Measurements from ENCODE around the gene NRP2.
A peak's percentile ranks its signal among the peaks of the same experiment; 100 is the strongest.

Gene NRP2

GRCh38 chr2:205688417-205689200 lies 6.3 kb downstream of the NRP2 start:
- H3K27me3 ChIP-seq (ENCODE audit: insufficient read depth, low read length) = no peaks in the 10 kb centered on the region
- no peak overlapping the region for H3K27ac ChIP-seq (ENCODE audit: low read depth, low read length)
- H3K4me3 ChIP-seq (ENCODE audit: low read depth, low read length) = no peak overlapping the region
- H3K4me1 ChIP-seq (ENCODE audit: control insufficient read depth, insufficient read depth, low read length, unreplicated experiment) = peaks cover 5% of the 10 kb centered on the region
- H3K79me2 ChIP-seq (ENCODE audit: control insufficient read depth, insufficient read depth, low read length, unreplicated experiment) = no peaks in the 10 kb centered on the region
- H3K36me3 ChIP-seq (ENCODE audit: insufficient read depth, low read length) = no peaks in the 10 kb centered on the region
- no peak overlapping the region for H2AFZ ChIP-seq (ENCODE audit: low read length, unreplicated experiment)

GRCh38 chr2:205689820-205690219 lies 7.5 kb downstream of the NRP2 start:
- Histone ChIP-seq H3K4me1 (ENCODE audit: control insufficient read depth, insufficient read depth, low read length, unreplicated experiment) (peaks cover 3% of the 10 kb centered on the region), H2AFZ (ENCODE audit: low read length, unreplicated experiment) (no peak overlapping the region), H3K36me3 (ENCODE audit: insufficient read depth, low read length) (no peaks in the 10 kb centered on the region), H3K27ac (ENCODE audit: low read depth, low read length) (no peak overlapping the region), H3K4me3 (ENCODE audit: low read depth, low read length) (no peak overlapping the region), H3K27me3 (ENCODE audit: insufficient read depth, low read length) (no peaks in the 10 kb centered on the region), H3K79me2 (ENCODE audit: control insufficient read depth, insufficient read depth, low read length, unreplicated experiment) (no peaks in the 10 kb centered on the region)

DNA sequence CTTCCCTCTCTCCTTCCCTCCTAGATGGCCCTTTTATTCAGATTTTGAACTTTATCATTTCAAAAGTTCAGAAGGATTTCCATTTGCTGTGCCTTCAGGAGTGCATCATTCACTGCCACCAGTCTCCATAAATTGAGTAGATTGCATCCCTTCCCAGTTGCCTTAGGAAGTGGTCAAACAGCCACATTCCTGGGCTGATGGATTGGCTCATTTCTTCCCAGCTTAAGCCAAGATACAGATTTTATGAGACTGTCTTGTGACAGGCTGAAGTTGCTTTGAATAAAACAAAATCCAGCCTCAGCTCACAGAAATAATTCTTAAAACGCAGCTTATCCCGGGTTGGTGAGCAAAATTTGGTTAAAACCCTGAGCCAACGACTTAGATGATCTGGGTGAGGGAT lies 9.8 kb downstream of the NRP2 start:
- Histone ChIP-seq H3K27ac (ENCODE audit: low read depth, low read length) (no peak overlapping the region), H3K79me2 (ENCODE audit: control insufficient read depth, insufficient read depth, low read length, unreplicated experiment) (no peaks in the 10 kb centered on the region), H3K36me3 (ENCODE audit: insufficient read depth, low read length) (no peaks in the 10 kb centered on the region), H3K4me1 (ENCODE audit: control insufficient read depth, insufficient read depth, low read length, unreplicated experiment) (no peaks in the 10 kb centered on the region), H2AFZ (ENCODE audit: low read length, unreplicated experiment) (no peak overlapping the region), H3K4me3 (ENCODE audit: low read depth, low read length) (no peak overlapping the region), H3K27me3 (ENCODE audit: insufficient read depth, low read length) (no peaks in the 10 kb centered on the region)

- H3K79me2 ChIP-seq (ENCODE audit: control insufficient read depth, insufficient read depth, low read length, unreplicated experiment) = no peaks in the 10 kb centered on the region
- H3K27ac ChIP-seq (ENCODE audit: low read depth, low read length) = no peak overlapping the region
- no peak overlapping the region for H2AFZ ChIP-seq (ENCODE audit: low read length, unreplicated experiment)
- H3K36me3 ChIP-seq (ENCODE audit: insufficient read depth, low read length) = no peaks in the 10 kb centered on the region
- no peaks in the 10 kb centered on the region for H3K27me3 ChIP-seq (ENCODE audit: insufficient read depth, low read length)
- no peak overlapping the region for H3K4me3 ChIP-seq (ENCODE audit: low read depth, low read length)
- peaks cover 11% of the 10 kb centered on the region for H3K4me1 ChIP-seq (ENCODE audit: control insufficient read depth, insufficient read depth, low read length, unreplicated experiment)
Observed at GRCh38 chr2:205694256-205694655, 12.0 kb downstream of the NRP2 start.

DNA sequence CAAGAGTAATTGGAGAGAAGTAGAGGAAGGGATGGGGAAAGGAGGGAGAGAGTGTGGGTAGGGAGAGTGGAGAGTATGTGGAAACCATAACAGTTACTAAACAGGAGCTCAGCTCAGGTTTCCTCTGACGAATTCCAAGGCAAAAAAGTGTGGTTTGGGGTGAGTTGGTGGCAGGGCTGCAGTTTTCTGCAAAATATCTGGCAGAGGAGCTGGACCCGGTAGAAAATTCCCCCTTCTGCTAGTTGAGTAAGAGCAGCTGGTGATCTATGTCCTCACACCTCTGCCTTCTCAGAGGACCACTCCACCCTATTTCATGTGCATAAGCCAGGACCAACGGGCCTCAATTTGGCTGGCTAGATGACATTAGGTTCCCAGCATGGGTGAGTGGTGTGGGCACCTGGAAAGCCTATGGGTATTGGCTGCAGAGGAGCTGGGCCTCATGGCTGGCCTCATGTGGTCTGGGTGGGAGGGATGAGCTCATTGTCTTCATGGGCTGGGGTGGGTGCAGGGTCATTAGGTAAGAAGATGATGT lies 13.2 kb downstream of the NRP2 start:
- no peak overlapping the region for H3K4me3 ChIP-seq (ENCODE audit: low read depth, low read length)
- no peaks in the 10 kb centered on the region for H3K36me3 ChIP-seq (ENCODE audit: insufficient read depth, low read length)
- no peak overlapping the region for H2AFZ ChIP-seq (ENCODE audit: low read length, unreplicated experiment)
- H3K4me1 ChIP-seq (ENCODE audit: control insufficient read depth, insufficient read depth, low read length, unreplicated experiment) = peaks cover 23% of the 10 kb centered on the region
- H3K27me3 ChIP-seq (ENCODE audit: insufficient read depth, low read length) = no peaks in the 10 kb centered on the region
- H3K27ac ChIP-seq (ENCODE audit: low read depth, low read length) = no peak overlapping the region
- no peaks in the 10 kb centered on the region for H3K79me2 ChIP-seq (ENCODE audit: control insufficient read depth, insufficient read depth, low read length, unreplicated experiment)

- Histone ChIP-seq H2AFZ (ENCODE audit: low read length, unreplicated experiment) (no peak overlapping the region), H3K27me3 (ENCODE audit: insufficient read depth, low read length) (no peaks in the 10 kb centered on the region), H3K27ac (ENCODE audit: low read depth, low read length) (no peak overlapping the region), H3K79me2 (ENCODE audit: control insufficient read depth, insufficient read depth, low read length, unreplicated experiment) (no peaks in the 10 kb centered on the region), H3K36me3 (ENCODE audit: insufficient read depth, low read length) (no peaks in the 10 kb centered on the region), H3K4me3 (ENCODE audit: low read depth, low read length) (no peak overlapping the region), H3K4me1 (ENCODE audit: control insufficient read depth, insufficient read depth, low read length, unreplicated experiment) (peaks cover 32% of the 10 kb centered on the region)
Observed at GRCh38 chr2:205696331-205696926, 14.1 kb downstream of the NRP2 start.

DNA sequence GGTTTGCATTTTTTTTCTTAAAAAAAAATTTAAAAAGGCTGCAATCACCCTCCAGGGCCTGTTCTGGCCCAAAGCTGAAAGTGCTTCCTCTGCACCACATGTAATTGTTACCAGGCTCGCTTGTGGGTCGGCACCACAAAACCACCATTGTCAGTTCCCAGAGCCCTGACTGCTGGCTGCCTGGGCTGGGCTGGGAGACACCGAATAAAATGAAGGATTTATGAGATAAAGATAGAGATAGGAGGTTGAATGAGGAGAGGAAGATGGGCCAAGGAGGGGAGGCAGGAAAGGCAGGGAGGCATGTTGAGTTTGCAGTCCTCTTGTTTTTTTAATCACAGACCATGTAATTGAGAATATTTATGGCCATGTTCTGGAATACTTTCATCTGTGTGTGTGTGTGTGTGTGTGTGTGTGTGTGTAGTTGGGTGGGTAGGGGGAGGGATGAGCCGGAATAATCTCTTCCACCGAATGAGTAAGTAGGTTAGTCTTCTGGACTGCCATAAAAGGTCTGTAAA lies 14.7 kb downstream of the NRP2 start:
- no peaks in the 10 kb centered on the region for H3K79me2 ChIP-seq (ENCODE audit: control insufficient read depth, insufficient read depth, low read length, unreplicated experiment)
- H3K4me1 ChIP-seq (ENCODE audit: control insufficient read depth, insufficient read depth, low read length, unreplicated experiment) = peaks cover 38% of the 10 kb centered on the region
- no peaks in the 10 kb centered on the region for H3K27me3 ChIP-seq (ENCODE audit: insufficient read depth, low read length)
- H3K27ac ChIP-seq (ENCODE audit: low read depth, low read length) = no peak overlapping the region
- no peak overlapping the region for H2AFZ ChIP-seq (ENCODE audit: low read length, unreplicated experiment)
- no peak overlapping the region for H3K4me3 ChIP-seq (ENCODE audit: low read depth, low read length)
- H3K36me3 ChIP-seq (ENCODE audit: insufficient read depth, low read length) = no peaks in the 10 kb centered on the region

DNA sequence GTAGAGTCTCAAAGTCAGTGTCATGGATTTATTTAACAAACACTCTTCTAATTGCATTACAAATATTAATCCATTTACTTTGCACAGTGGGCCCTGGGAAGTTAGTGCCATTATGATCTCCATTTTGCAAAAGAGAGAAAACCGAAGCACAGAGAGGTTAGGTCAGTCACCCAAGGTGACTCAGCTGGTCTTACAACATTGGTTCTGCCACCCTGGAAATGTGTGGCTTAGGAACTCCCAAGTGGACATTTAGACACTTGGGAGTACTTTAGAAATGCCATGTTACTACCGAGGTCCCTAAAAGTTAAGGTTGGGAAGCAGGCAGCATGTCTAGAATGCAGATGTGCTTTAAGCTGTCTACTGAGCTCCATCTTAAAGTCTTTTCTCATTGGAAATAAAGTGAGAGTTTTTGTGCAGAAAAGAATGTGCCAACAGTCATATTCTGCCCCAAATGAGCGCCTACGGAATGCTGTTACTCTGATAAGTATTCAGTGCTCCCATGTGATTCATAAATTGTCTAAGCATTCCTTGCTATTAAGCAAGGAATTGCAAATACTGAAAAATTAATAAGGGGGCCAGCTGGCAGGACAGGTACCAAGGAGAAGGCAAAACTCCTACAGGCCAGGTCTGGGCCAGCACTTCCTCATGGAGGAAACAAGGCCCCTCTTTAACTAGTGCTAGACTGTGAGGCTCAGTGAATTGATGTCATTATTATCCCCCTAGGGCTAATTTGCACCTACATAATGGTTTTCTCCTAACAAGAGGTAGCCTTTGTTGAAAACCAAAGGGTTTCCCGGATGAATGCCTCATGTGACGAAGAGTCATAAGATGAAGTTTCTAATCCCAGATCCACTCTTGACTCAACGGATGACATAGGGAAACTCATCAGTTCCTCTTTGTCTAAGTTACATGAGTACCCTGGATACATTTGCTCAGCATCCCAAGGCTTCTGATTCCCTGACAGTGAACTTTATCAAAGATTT lies 16.3 kb downstream of the NRP2 start:
- no peak overlapping the region for H3K4me3 ChIP-seq (ENCODE audit: low read depth, low read length)
- H3K27ac ChIP-seq (ENCODE audit: low read depth, low read length) = no peak overlapping the region; the same call in 1 of the 2 replicates
- no peaks in the 10 kb centered on the region for H3K27me3 ChIP-seq (ENCODE audit: insufficient read depth, low read length)
- peaks cover 51% of the 10 kb centered on the region for H3K4me1 ChIP-seq (ENCODE audit: control insufficient read depth, insufficient read depth, low read length, unreplicated experiment)
- no peaks in the 10 kb centered on the region for H3K36me3 ChIP-seq (ENCODE audit: insufficient read depth, low read length)
- H3K79me2 ChIP-seq (ENCODE audit: control insufficient read depth, insufficient read depth, low read length, unreplicated experiment) = no peaks in the 10 kb centered on the region
- no peak overlapping the region for H2AFZ ChIP-seq (ENCODE audit: low read length, unreplicated experiment)

DNA sequence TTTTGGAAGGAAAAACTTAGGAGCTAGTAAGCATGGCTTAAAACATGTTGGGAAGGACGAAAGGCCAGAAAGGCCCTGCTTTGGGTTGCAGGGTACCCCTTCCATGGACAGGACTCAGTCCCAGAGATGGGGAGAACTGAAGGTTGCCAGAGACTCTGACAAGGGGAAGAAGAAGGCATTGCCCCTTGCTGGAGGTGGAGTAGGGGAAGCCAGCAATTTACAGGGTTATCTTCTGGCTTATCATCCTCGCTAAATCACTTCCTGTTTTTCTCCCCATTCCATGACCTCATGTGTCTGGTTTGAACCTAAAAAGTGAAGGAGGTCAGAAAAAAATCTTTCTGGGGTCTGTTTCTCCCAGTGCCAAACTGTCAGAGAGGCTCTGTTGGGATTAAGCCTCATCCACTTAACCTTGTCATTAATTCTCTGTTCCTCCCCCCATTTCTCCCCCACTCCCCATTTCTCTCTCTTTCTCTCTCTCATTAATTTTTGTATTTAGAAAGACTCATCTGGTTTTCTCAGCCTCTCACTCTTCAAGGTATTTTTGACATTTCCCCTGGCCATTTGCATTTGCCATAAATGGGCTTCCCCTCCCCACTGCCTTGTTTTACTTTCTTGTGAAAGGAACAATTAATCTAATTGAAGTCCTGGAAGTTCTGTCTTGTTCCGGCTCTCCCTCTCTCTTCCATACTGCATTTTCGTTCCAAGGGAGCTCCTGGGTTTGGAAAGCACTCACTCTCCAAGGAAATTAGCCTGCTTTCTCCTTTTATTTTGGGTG lies 17.4 kb downstream of the NRP2 start:
- Histone ChIP-seq H3K27ac (ENCODE audit: low read depth, low read length) (peak overlapping the region; percentile 73), H2AFZ (ENCODE audit: low read length, unreplicated experiment) (no peak overlapping the region), H3K4me3 (ENCODE audit: low read depth, low read length) (no peak overlapping the region), H3K36me3 (ENCODE audit: insufficient read depth, low read length) (no peaks in the 10 kb centered on the region), H3K4me1 (ENCODE audit: control insufficient read depth, insufficient read depth, low read length, unreplicated experiment) (peaks cover 51% of the 10 kb centered on the region), H3K79me2 (ENCODE audit: control insufficient read depth, insufficient read depth, low read length, unreplicated experiment) (no peaks in the 10 kb centered on the region), H3K27me3 (ENCODE audit: insufficient read depth, low read length) (no peaks in the 10 kb centered on the region)
